KMS-11 (cell line): ENCODE measurements around the gene CIAO2B.

ENCODE experiments used
- H2AFZ ChIP-seq: fragments of 200-600 bp; sonication (generic); 2 replicates; pipeline ENCODE4 v1.6.1; 2016; ENCODE audit warnings: antibody characterized with exemption, mixed run types, low read depth
- H3K27ac ChIP-seq: fragments of 200-600 bp; sonication (generic); 2 replicates; pipeline ENCODE4 v1.6.1; 2016; ENCODE audit warnings: mild to moderate bottlenecking, mixed run types
- H3K27me3 ChIP-seq: fragments of 200-600 bp; sonication (generic); 2 replicates; pipeline ENCODE4 v1.6.1; 2017; ENCODE audit warnings: mild to moderate bottlenecking, low read depth, mixed run types, moderate library complexity; ENCODE audit not compliant: insufficient read depth
- H3K36me3 ChIP-seq: fragments of 200-600 bp; sonication (generic); 2 replicates; pipeline ENCODE4 v1.6.1; 2017; ENCODE audit warnings: mild to moderate bottlenecking, mixed run types; ENCODE audit not compliant: insufficient read depth
- H3K4me1 ChIP-seq: fragments of 200-600 bp; sonication (generic); 2 replicates; pipeline ENCODE4 v1.6.1; 2016; ENCODE audit warnings: mild to moderate bottlenecking, low read depth, mixed run types; ENCODE audit not compliant: poor library complexity, severe bottlenecking
- H3K4me2 ChIP-seq: fragments of 200-600 bp; sonication (generic); 2 replicates; pipeline ENCODE4 v1.7.0; 2016; ENCODE audit warnings: mild to moderate bottlenecking, mixed run types
- H3K4me3 ChIP-seq: fragments of 200-600 bp; sonication (generic); IDR thresholded peaks from 2 replicates; pipeline ENCODE4 v1.6.1; 2017; ENCODE audit warnings: low read depth, low read length, mixed read lengths; ENCODE audit not compliant: insufficient read depth
- H3K79me2 ChIP-seq: fragments of 200-600 bp; sonication (generic); 2 replicates; pipeline ENCODE4 v1.6.1; 2016; ENCODE audit warnings: low read depth, mixed run types; ENCODE audit not compliant: insufficient read depth
- H3K9ac ChIP-seq: fragments of 200-600 bp; sonication (generic); 2 replicates; pipeline ENCODE4 v1.6.1; 2016; ENCODE audit warnings: mild to moderate bottlenecking, mixed run types
- H4K20me1 ChIP-seq: fragments of 200-600 bp; sonication (generic); 2 replicates; pipeline ENCODE4 v1.6.1; 2016; ENCODE audit warnings: mild to moderate bottlenecking, mixed run types; ENCODE audit not compliant: insufficient read depth
- TF ChIP-seq, protein P1 (sequence below): fragments of 200-600 bp; sonication (generic); conservative IDR thresholded peaks from 2 replicates; pipeline ENCODE4 v1.6.1; 2017; ENCODE audit warnings: low read depth, mild to moderate bottlenecking, antibody characterized with exemption, low read length, moderate library complexity, mixed read lengths

CIAO2B gene

DNA sequence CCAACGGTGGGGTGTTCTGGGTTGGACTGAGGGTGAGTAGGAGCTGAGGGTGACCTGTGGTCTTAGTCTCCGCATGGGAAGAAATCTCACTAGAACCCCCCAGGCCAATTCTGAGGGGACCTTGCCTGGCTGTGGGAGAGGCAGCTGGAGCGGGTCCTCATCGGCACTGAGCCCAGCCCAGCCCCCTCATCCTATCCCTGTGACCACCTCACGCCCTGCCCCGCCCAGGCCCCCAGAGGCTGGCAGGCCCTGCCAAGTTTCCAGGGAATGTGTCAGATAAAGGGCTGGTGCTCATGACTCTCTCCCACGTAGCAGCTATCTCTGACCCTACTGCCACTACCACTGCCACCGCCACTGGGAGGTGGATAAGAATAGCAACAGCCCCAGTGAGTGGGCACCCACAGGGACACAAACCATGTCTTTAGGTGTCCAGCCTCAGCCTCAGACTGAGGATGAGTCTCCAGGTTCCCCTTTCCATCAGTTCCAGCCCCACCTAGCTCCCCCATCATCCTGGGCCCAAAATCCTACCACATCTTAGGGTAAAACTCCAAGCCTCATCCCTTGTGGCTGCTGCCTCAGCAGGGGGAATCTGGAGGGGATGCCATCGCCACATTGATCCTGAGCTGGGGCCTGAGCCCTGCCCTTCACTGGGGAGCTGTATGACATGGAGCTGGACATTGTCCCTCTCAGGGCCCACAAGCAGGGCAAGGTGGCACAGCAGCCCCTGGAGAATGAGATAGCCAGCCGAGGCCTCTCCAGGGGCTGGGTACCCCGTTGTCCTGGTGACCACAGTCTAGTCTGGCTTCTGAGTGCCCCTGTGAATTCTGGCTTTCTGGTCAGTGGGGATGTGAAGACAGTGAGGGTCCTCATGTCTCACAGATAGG, 30.4 kb downstream of the CIAO2B start:
- Histone ChIP-seq H2AFZ (no peak overlapping the region), H3K36me3 (no peaks in the 10 kb centered on the region), H3K9ac (no peak overlapping the region), H4K20me1 (no peaks in the 10 kb centered on the region), H3K27me3 (no peaks in the 10 kb centered on the region; the same call in 1 of the 2 replicates), H3K4me2 (no peak overlapping the region), H3K27ac (no peak overlapping the region), H3K4me3 (no peak overlapping the region), H3K79me2 (no peaks in the 10 kb centered on the region), H3K4me1 (peaks cover 16% of the 10 kb centered on the region)
- TF ChIP-seq, protein P1, sequence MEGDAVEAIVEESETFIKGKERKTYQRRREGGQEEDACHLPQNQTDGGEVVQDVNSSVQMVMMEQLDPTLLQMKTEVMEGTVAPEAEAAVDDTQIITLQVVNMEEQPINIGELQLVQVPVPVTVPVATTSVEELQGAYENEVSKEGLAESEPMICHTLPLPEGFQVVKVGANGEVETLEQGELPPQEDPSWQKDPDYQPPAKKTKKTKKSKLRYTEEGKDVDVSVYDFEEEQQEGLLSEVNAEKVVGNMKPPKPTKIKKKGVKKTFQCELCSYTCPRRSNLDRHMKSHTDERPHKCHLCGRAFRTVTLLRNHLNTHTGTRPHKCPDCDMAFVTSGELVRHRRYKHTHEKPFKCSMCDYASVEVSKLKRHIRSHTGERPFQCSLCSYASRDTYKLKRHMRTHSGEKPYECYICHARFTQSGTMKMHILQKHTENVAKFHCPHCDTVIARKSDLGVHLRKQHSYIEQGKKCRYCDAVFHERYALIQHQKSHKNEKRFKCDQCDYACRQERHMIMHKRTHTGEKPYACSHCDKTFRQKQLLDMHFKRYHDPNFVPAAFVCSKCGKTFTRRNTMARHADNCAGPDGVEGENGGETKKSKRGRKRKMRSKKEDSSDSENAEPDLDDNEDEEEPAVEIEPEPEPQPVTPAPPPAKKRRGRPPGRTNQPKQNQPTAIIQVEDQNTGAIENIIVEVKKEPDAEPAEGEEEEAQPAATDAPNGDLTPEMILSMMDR: no peak

DNA sequence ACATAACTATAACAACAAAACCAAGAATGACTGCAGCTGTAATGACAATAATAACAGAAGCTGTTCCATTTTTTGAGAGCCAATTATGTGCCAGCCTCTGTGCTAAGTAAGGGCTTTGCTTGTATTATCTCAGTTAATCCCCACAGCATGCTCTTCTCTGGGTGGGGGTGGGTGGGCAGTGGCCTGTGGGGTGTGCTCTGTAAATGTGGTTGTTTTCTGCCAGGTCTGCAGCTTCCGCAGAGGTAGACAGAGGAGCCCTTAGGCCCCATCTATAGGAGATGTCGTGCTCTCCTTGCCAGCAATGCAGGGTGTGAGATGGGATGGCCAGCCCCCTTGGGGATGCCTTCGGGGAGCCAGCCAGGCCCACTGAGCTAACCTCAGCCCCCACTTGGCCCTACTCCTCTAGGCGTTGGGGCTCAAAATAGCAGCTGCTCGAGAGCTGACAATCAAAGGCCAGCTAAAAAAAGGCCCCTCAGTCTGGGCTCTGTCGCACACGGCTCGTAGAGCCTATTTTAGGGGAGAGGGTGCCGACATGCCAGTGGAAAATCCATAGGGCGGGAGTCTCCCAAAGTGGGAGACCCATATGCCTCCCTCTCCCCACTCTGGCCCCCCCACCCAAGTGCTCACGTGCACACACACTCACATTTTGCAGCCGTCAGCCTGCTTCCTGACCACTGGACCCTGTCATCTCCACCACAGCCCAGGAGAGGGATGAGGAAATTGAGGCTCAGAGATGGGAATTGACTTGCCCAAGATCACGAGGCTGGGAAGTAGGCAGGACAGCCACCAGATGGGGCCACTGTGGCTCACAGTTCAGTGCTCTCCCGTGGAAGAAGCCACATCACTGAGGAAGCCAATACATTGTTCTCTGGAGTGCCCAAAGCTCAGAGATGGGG, 31.3 kb downstream of the CIAO2B start:
- Histone ChIP-seq H4K20me1 (no peaks in the 10 kb centered on the region), H3K4me1 (peaks cover 16% of the 10 kb centered on the region), H3K79me2 (no peaks in the 10 kb centered on the region), H3K9ac (no peak overlapping the region), H3K27me3 (no peaks in the 10 kb centered on the region; the same call in 1 of the 2 replicates), H3K36me3 (no peaks in the 10 kb centered on the region), H2AFZ (no peak overlapping the region), H3K27ac (no peak overlapping the region), H3K4me3 (no peak overlapping the region), H3K4me2 (no peak overlapping the region)
- TF ChIP-seq, protein P1: no peak

DNA sequence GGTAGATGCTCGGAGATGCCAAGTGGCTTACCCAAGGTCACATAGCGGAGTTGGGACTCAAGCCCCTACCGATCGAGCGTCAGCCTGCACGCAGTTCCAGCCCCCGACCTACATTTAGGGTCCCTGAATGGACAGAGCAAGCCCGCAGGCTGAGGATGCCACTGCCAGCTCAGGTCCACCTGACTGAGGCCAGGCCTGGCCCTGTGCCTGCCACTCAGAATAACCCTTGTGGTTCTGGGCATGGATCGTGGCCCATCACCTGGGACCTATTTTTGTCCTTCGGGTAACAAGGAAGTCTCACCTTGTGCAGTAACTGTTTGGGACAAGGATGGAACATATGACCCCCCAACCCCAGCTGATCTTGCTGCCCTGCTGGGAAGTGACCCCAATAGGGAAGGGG, 32.6 kb downstream of the CIAO2B start:
- Histone ChIP-seq H3K27me3 (no peaks in the 10 kb centered on the region), H4K20me1 (no peaks in the 10 kb centered on the region), H3K27ac (no peak overlapping the region), H3K36me3 (no peaks in the 10 kb centered on the region), H3K4me3 (no peak overlapping the region), H2AFZ (no peak overlapping the region), H3K9ac (no peak overlapping the region), H3K4me2 (no peak overlapping the region), H3K79me2 (no peaks in the 10 kb centered on the region), H3K4me1 (peaks cover 16% of the 10 kb centered on the region)
- TF ChIP-seq, protein P1: no peak

DNA sequence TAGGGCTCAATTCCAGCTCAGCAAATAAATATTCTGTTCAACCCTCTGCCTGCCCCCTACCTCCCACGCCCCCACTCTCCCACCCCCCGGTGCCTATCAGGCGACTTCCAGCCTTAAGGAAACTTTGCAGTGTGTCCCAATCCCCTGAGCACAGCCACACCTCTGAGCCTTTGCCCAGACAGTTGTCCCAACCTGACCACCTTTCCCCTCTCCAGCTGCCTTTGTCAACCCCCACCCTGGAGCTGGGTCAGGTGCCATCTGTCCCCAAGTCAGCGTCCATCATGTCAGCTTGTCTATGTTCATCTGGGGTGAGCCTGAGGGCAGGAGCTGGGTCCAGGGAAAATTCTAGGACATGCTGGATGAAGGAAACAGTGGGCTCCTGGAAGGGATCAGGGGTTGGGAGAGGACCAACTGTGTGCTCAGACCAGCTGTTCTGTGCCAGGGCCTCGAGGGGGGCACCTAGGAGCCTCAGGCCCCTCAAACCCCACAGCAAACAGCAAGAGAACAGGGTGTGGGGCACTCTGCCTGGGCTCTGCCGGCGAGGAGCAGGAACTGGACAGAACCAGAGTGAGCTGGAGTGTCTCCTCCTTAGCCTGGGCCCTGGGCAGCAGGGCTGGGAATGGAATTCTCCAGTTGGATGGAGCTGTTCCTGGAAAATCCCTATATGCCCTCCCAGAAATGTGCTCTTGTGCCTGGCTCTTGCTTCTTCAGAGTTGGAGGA, 33.3 kb downstream of the CIAO2B start:
- H3K9ac ChIP-seq: no peak overlapping the region
- no peak overlapping the region for H3K4me3 ChIP-seq
- no peaks in the 10 kb centered on the region for H3K36me3 ChIP-seq
- H3K27me3 ChIP-seq: no peaks in the 10 kb centered on the region
- no peaks in the 10 kb centered on the region for H3K79me2 ChIP-seq
- TF ChIP-seq, protein P1: no peak
- peaks cover 14% of the 10 kb centered on the region for H3K4me1 ChIP-seq
- H3K27ac ChIP-seq: no peak overlapping the region
- H4K20me1 ChIP-seq: no peaks in the 10 kb centered on the region
- no peak overlapping the region for H3K4me2 ChIP-seq
- H2AFZ ChIP-seq: no peak overlapping the region
